Activated CD8-positive, alpha-beta memory T cell treated with anti-CD3 and anti-CD28 coated beads, Interleukin-2, amount 10 ng/mL, durations not matched to agents 7 days and 5 days (primary cell): Measurements from ENCODE around the gene YEATS4. TPM values are rescaled to one million over a fixed set of nuclear protein-coding genes. Genes with fewer than 3 reads are reported as not detected.
A peak's percentile ranks its signal among the peaks of the same experiment; 100 is the strongest.

ENCODE experiments used
- ATAC-seq: fragments of 150-1000 bp; cut with Tn5 transposase; one replicate; pipeline ENCODE4 v1.10.0; 2021; ENCODE audit warnings: moderate library complexity
- CTCF ChIA-PET: fragments of 350-600 bp; sonication (Branson Sonifier 250); formaldehyde crosslinking; loops from one replicate; lab custom pipeline; 2021; ENCODE audit warnings: antibody characterized with exemption; lab: Charles Lee
- DNase-seq: peaks from one replicate; pipeline ENCODE4 v3.0.0-alpha.2; 2020
- H3K27ac Mint-ChIP-seq: one replicate; pipeline ENCODE4 v1.8.0; 2021; ENCODE audit warnings: mild to moderate bottlenecking, mixed read lengths
- H3K27me3 Mint-ChIP-seq: one replicate; pipeline ENCODE4 v1.8.0; 2021; ENCODE audit warnings: mixed read lengths
- H3K36me3 Mint-ChIP-seq: one replicate; pipeline ENCODE4 v1.8.0; 2021; ENCODE audit warnings: mild to moderate bottlenecking, mixed read lengths
- H3K4me1 Mint-ChIP-seq: one replicate; pipeline ENCODE4 v1.8.0; 2021; ENCODE audit warnings: mixed read lengths
- H3K4me3 Mint-ChIP-seq: one replicate; pipeline ENCODE4 v1.8.0; 2021; ENCODE audit warnings: mild to moderate bottlenecking, moderate library complexity, mixed read lengths
- H3K9me3 Mint-ChIP-seq: one replicate; pipeline ENCODE4 v1.8.0; 2022; ENCODE audit warnings: low read depth, mixed read lengths
- total RNA-seq, 2 experiments: library from RNA; stranded (reverse); gene quantifications; one replicate each; pipeline ENCODE4 v1.2.3, GENCODE V29; 2021

Gene YEATS4
- total RNA-seq, 2 experiments from 2014 or later: 40.9 to 47.3 TPM

DNA sequence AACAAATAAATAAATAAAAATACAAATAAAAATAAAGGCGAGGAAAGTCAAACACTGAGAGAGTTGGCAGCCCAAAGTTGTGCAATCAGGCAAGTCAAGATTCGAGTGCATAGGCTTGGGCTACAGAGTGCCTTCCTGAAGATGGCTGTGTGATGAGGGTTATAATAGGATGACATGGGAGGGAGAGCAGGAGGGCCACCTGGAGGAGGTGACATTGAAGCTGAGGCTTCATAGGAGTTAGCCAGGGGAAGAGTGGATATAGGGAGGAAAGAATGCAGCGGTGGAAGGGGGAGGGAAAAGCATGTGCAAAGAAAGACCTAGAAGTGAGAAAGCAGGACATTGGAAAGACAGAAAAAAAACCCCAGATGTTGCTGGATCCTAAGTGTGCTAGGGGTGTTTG lies 53.1 kb downstream of the YEATS4 start:
- no peak overlapping the region for H3K27ac Mint-ChIP-seq
- H3K4me1 Mint-ChIP-seq: no peaks in the 10 kb centered on the region
- no peaks in the 10 kb centered on the region for H3K9me3 Mint-ChIP-seq
- DNase-seq (no peak), ATAC-seq (no peak)
- CTCF ChIA-PET: no interaction called here
- H3K36me3 Mint-ChIP-seq: peaks cover 14% of the 10 kb centered on the region
- no peak overlapping the region for H3K4me3 Mint-ChIP-seq
- H3K27me3 Mint-ChIP-seq: no peaks in the 10 kb centered on the region

DNA sequence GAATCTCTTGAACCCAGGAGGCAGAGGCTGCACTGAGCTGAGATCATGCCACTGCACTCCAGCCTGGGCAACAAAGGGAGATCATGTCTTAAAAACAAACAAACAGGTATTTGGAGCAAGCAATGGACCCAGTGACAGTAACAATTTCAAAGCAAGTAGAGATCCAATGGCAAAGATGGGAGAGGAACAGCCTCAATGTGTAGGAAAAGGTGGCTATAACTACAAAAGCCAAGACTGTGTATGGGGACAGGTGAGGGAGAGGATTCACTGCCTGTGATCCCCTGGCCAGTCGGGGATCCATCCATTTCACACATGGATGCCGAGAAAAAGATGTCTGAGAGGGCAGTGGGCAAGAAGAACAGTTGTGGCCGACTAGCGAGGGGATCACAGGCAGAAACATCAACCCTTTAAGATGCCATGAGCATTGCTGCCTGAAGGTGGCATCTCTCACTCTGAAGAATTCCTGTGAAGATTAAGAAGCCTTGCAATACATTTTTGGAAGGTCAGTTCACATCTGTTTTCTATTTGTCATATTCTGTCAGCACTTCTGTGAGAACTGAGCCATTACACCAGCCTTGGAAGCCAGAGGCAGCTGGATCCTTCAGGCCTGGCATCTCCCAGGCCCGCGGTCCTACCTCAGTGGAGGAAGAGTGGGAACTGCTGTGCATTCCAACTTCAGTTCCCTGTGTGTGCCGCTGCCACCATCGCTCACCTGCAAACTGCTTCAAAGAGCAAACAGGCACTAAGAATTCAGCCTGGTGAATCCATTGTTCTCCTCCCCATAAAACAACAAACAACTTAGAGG lies 56.1 kb downstream of the YEATS4 start:
- H3K27ac Mint-ChIP-seq: no peak overlapping the region
- peaks cover 5% of the 10 kb centered on the region for H3K36me3 Mint-ChIP-seq
- DNase-seq (no peak), ATAC-seq (no peak)
- H3K27me3 Mint-ChIP-seq: no peaks in the 10 kb centered on the region
- H3K4me1 Mint-ChIP-seq: no peaks in the 10 kb centered on the region
- CTCF ChIA-PET: no interaction called here
- no peaks in the 10 kb centered on the region for H3K9me3 Mint-ChIP-seq
- H3K4me3 Mint-ChIP-seq: no peak overlapping the region

DNA sequence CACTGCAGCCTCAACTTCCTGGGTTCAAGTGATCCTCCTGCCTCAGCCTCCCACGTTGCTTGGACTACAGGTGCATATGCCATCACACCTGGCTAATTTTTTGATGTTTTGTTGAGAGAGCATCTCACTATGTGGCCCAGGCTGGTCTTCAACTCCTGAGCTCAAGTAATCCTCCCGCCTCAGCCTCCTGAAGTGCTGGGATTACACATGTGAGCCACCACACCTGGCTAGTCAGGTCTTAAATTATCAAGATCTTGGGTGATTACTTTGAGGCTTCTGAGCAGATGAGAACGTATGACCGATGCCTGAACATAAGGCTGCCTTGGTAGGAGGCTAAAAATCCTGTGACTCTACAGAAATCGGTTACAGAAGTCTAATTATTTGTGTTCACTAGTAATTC lies 57.7 kb downstream of the YEATS4 start:
- Mint-ChIP-seq H3K9me3 (no peaks in the 10 kb centered on the region), H3K4me3 (no peak overlapping the region), H3K27me3 (no peaks in the 10 kb centered on the region), H3K4me1 (no peaks in the 10 kb centered on the region), H3K27ac (no peak overlapping the region), H3K36me3 (peaks cover 4% of the 10 kb centered on the region)
- ATAC-seq: no peak
- no peak for DNase-seq
- CTCF ChIA-PET: no interaction called here

DNA sequence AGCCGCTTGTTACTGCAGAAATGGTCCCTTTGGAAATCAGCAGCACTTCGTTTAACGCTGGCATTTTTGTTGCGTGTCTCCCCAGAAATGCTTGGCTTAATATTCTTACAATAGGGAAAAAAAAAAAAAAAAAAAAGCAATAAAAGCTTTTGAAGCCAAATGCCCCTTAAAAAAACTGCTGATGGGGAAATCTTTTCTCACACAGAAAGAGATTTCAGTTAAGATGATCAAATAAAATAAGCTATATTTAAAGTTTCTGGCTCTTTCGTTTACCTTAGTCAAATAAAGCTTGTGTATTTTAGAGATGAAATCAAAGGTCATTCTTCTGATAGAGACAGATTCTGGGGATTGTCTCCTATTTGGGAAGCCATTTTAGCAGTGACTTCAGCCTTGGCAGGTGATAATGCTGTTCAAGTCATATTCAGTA lies 58.2 kb downstream of the YEATS4 start:
- Mint-ChIP-seq H3K9me3 (no peaks in the 10 kb centered on the region), H3K27me3 (no peaks in the 10 kb centered on the region), H3K4me1 (no peaks in the 10 kb centered on the region), H3K36me3 (peaks cover 2% of the 10 kb centered on the region), H3K4me3 (no peak overlapping the region), H3K27ac (no peak overlapping the region)
- CTCF ChIA-PET: no interaction called here
- DNase-seq (no peak), ATAC-seq (no peak)

DNA sequence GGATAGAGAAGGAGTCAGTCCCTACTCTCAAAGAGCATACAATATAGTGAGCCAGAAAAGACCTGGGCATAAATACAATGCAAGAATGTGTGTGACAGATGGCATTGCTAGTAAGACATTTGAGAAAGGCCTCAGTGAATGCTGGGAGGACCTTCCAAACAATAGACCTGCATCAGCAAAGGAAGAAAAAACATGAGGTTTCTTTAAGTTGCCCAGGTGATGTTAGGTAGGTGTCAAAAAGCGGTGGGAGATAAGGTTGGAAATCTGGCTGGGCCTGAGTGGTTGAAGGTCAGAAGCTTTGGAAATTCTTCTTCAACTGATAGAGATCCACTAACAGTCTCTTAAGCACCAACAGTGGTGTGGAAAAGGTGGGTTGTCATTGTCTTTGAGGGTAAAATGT lies 60.2 kb downstream of the YEATS4 start:
- CTCF ChIA-PET: interaction anchor here (1.6 kb wide), 1 partner anchor 151 kb away, joined by 3 read pairs; no protein-coding TSS in a partner anchor
- no peak overlapping the region for H3K4me3 Mint-ChIP-seq
- no peak for DNase-seq
- H3K27ac Mint-ChIP-seq: no peak overlapping the region
- no peaks in the 10 kb centered on the region for H3K4me1 Mint-ChIP-seq
- ATAC-seq: no peak
- H3K36me3 Mint-ChIP-seq: peaks cover 2% of the 10 kb centered on the region
- H3K27me3 Mint-ChIP-seq: no peaks in the 10 kb centered on the region
- no peaks in the 10 kb centered on the region for H3K9me3 Mint-ChIP-seq

DNA sequence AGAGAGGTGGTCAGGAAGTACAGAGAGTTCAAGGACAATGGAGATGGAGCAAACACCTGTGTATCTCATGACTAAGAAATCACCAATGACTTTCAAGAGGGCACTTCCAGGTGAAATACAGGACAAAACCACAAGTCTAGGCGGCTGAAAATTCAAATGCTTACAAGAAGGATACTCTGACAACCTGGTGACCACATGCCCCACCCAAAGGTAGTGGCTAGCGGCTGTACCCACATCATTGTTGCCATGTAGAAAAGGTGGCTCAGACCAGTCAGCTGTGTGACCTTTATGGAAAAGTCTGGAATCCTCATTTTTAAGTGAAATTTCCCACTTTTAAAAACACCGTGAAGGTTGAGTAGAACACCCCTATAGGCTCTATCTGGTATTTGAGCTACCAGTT lies 62.0 kb downstream of the YEATS4 start:
- DNase-seq: no peak
- no peaks in the 10 kb centered on the region for H3K9me3 Mint-ChIP-seq
- H3K27me3 Mint-ChIP-seq: no peaks in the 10 kb centered on the region
- no peak overlapping the region for H3K4me3 Mint-ChIP-seq
- CTCF ChIA-PET: no interaction called here
- peaks cover 7% of the 10 kb centered on the region for H3K4me1 Mint-ChIP-seq
- ATAC-seq: no peak
- peaks cover 2% of the 10 kb centered on the region for H3K36me3 Mint-ChIP-seq
- H3K27ac Mint-ChIP-seq: no peak overlapping the region

DNA sequence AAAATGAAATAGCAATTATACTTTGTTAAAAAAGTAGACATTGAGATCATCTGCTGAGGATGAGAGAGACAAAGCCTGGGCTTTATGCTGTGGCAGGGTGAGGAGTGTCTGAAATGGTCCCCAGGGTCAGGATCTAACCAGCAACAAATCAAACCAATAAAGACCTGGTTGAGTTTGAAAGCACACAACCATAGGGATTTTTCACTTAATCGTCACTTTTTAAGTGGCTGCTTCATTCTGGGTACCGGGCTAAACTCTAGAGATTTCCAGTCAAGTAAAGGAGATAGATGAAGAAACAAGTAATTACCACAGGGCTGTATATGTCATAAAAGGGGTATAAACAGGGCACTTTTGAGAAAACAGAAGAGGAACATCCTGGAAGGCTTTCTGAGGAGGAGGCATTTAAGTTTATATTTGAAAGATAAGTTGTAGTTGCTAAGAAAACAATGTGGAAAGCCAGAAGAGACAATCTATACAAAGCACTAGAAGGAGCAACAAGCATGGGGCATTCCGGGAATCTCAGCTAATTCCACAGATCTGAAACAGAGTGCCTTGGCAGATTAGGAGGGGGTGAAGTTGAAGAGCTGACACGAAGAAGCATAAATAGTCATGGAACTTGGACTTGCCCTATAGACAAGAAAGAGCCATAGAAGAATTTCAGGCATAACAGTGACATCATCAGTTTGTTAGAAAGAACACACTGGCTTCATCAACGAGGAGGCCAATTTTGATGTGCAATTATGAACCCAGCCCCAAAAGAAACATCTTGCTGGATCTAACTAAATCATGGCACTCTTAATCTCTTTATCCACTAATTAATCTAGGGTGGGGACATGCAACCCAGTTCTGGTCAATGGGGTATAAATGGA lies 63.7 kb downstream of the YEATS4 start:
- no peak overlapping the region for H3K4me3 Mint-ChIP-seq
- no peaks in the 10 kb centered on the region for H3K9me3 Mint-ChIP-seq
- H3K27me3 Mint-ChIP-seq: no peaks in the 10 kb centered on the region
- ATAC-seq (no peak), DNase-seq (no peak)
- peaks cover 7% of the 10 kb centered on the region for H3K4me1 Mint-ChIP-seq
- H3K27ac Mint-ChIP-seq: no peak overlapping the region
- CTCF ChIA-PET: no interaction called here
- H3K36me3 Mint-ChIP-seq: peaks cover 2% of the 10 kb centered on the region

DNA sequence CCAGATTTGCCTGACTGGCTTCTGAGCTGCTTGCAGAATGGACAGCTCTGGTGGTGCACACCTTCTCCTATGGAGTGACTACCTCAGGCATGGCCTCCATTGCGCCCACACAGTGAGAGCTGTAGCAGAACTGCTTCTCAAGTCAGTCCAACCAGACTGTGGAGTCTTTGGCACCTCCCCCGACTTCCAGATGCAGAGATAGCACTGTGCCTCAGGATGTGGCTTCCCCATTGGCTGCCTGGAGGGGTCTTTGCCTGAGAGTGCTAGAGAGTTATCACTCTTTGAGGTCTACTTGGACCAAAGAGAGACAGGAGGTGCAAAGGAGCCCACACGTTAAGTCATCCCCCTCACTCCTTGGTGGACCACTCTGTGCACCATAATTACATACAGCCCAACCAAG lies 65.9 kb downstream of the YEATS4 start:
- CTCF ChIA-PET: no interaction called here
- no peak overlapping the region for H3K27ac Mint-ChIP-seq
- H3K36me3 Mint-ChIP-seq: no peaks in the 10 kb centered on the region
- peaks cover 7% of the 10 kb centered on the region for H3K4me1 Mint-ChIP-seq
- ATAC-seq (no peak), DNase-seq (peak; percentile 41)
- H3K9me3 Mint-ChIP-seq: no peaks in the 10 kb centered on the region
- no peaks in the 10 kb centered on the region for H3K27me3 Mint-ChIP-seq
- H3K4me3 Mint-ChIP-seq: no peak overlapping the region

DNA sequence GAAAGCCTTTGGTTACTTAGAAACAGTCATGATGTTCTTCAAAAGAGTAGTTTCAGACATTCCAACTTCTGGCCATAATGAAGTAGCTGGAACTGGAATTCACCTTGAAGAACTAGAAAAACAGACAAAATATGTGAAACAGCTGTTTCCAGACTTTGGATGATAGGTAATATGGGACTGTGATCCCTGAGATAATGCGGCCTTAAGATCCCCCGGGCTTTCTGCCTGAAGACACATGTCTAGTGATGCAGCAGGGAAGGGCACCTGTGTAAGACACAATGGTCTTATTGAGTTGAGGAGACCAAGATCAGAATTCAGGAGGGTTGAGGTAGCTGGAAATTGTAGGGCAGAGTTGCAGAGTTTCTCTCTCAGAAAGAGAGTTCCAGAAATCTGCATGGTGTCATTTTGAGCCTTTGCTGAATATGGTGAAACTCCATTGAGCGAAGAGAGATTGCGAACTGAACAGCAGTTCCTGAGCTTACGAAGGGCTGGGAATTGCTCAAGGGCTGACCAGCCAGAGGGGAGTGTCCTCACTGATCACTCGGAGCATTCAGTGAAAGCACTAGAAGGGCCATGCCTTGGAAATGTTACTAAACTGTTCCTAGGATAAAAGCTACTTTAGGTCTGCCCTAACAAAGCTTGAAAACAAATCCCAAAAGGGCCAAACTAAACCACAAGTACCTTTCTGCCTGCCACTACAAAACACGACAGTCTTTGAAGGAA lies 69.0 kb downstream of the YEATS4 start:
- H3K9me3 Mint-ChIP-seq: no peaks in the 10 kb centered on the region
- ATAC-seq (no peak), DNase-seq (no peak)
- no peak overlapping the region for H3K27ac Mint-ChIP-seq
- H3K27me3 Mint-ChIP-seq: no peaks in the 10 kb centered on the region
- CTCF ChIA-PET: no interaction called here
- H3K4me1 Mint-ChIP-seq: peaks cover 7% of the 10 kb centered on the region
- H3K4me3 Mint-ChIP-seq: no peak overlapping the region
- no peaks in the 10 kb centered on the region for H3K36me3 Mint-ChIP-seq

DNA sequence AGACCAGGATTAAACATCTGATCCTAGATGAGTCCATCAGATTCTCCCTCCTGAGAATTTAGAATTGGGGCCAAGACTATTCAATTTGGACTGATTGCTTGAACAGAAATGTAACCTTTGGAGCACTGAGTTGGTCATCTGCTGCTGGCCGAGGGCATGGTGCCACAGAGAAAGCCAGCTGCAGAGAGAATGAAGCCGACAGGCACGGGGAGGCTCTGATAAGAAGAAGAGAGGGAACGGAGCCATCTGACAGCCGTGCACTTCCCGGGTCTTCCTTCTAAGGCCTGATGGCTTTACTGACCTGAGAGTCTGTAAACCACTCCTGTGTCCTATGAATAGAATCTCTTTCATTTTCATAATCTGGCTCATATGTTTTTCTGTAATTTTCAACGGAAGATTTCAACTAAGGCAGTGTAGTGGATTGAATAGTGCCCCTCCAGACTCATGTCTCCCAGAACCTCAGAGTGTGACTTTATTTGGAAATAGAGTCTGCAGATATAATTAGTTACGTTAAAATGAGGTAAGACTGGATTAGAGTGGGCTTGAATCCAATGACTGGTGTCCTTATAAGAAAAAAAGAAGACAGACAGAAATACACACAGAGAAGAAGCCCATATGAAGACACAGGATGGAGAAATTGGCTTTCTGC lies 71.5 kb downstream of the YEATS4 start:
- no peak for DNase-seq
- no peaks in the 10 kb centered on the region for H3K9me3 Mint-ChIP-seq
- no peaks in the 10 kb centered on the region for H3K36me3 Mint-ChIP-seq
- H3K27me3 Mint-ChIP-seq: no peaks in the 10 kb centered on the region
- CTCF ChIA-PET: no interaction called here
- no peak overlapping the region for H3K27ac Mint-ChIP-seq
- no peaks in the 10 kb centered on the region for H3K4me1 Mint-ChIP-seq
- H3K4me3 Mint-ChIP-seq: no peak overlapping the region
- ATAC-seq: no peak

DNA sequence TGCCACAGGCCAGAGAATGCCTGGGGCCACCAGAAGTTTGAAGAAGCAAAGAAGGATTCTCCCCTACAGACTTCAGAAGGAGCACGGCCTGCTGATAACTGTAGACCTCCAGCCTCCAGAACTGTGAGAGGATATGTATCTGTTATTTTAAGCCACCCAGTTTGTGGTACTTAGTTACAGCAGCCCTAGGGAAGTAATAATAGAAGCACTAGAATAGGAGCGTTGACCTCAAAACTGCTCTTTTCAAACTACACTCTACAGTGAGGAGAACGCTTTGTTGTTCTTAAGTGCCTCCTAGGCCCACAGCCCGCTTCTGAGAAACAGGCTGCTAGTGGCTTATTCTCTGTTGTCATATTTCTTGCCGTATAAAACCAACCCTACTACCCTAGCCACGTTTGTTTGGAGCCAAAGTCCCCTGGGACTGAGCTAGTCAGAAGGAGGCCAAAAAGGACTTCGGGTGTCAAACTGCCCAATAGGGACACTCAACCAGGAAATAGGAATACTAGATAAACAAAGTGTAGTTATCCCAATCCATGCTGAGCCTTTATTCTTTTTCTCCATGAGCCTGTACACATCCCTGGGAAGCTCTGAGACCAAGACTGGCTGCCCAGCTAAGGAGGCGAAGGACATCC lies 72.2 kb downstream of the YEATS4 start:
- Mint-ChIP-seq H3K4me1 (no peaks in the 10 kb centered on the region), H3K9me3 (no peaks in the 10 kb centered on the region), H3K27ac (no peak overlapping the region), H3K36me3 (no peaks in the 10 kb centered on the region), H3K4me3 (no peak overlapping the region), H3K27me3 (no peaks in the 10 kb centered on the region)
- ATAC-seq: no peak
- no peak for DNase-seq
- CTCF ChIA-PET: no interaction called here

DNA sequence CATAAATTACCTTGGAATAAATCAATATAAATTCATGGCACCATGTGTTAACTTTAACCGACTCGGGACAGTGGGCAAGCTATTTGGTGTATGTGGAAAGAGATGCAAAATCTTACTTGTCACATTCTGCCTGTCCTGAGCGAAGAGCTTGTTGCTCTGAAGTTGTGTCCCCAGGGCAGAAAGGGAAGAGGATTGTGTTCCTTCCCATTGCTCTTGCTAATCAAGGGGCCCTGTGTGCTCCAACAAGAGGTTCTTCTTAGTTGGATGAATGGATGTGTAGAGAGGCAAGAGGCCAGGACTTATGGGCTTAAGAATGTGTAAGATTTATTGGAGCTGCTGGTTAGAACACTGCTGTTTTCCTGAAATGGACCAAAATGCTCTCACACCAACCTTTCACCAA lies 74.1 kb downstream of the YEATS4 start:
- ATAC-seq: no peak
- CTCF ChIA-PET: no interaction called here
- DNase-seq: no peak
- Mint-ChIP-seq H3K4me3 (no peak overlapping the region), H3K9me3 (no peaks in the 10 kb centered on the region), H3K27me3 (no peaks in the 10 kb centered on the region), H3K4me1 (no peaks in the 10 kb centered on the region), H3K27ac (no peak overlapping the region), H3K36me3 (no peaks in the 10 kb centered on the region)

DNA sequence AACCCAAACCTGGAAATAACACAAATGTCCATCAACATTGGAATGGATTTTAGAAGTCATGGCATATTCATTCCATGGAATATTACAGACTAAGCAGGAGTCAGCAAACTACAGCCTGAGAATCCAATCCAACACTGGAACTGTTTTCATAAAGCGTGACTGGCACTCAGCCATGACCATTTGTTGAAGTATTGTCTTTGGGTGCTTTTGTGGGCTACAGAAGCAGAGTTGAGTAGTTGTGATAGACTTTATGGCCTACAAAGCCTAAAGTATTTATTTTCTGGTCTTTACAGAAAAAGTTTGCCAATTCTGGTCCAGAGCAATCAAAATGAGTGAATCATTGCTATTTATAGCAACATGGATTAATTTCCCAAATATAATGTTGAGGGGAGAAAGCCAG lies 76.1 kb downstream of the YEATS4 start:
- DNase-seq (no peak), ATAC-seq (no peak)
- H3K4me1 Mint-ChIP-seq: no peaks in the 10 kb centered on the region
- H3K36me3 Mint-ChIP-seq: no peaks in the 10 kb centered on the region
- H3K9me3 Mint-ChIP-seq: no peaks in the 10 kb centered on the region
- H3K27me3 Mint-ChIP-seq: no peaks in the 10 kb centered on the region
- CTCF ChIA-PET: no interaction called here
- H3K27ac Mint-ChIP-seq: no peak overlapping the region
- no peak overlapping the region for H3K4me3 Mint-ChIP-seq
